ENCODE results near the gene RAPH1.

The RAPH1 gene

GRCh38 chr2:203535078-203535783, at the start of gene RAPH1:
Gene RAPH1, minus strand, starts transcription at chr2:203535301. Its CDS starts 39,948 bp downstream, at chr2:203495353.
- peak; percentile 23 for DNase-seq (ENCODE audit: low read depth)

- DNase-seq (ENCODE audit: low read depth), result no peak
Observed at GRCh38 chr2:203584784-203585183, 49.7 kb upstream of the RAPH1 start.

GRCh38 chr2:203583701-203584100, 48.6 kb upstream of the RAPH1 start:
- no peak for DNase-seq (ENCODE audit: low read depth)

- DNase-seq (ENCODE audit: low read depth), result no peak
Observed at GRCh38 chr2:203583084-203583695, 48.1 kb upstream of the RAPH1 start.

GRCh38 chr2:203582468-203582867, 47.4 kb upstream of the RAPH1 start:
- DNase-seq (ENCODE audit: low read depth), result no peak

- DNase-seq (ENCODE audit: low read depth), result no peak
Observed at GRCh38 chr2:203580844-203581243, 45.7 kb upstream of the RAPH1 start.

GRCh38 chr2:203579730-203580129, 44.6 kb upstream of the RAPH1 start:
- DNase-seq (ENCODE audit: low read depth), result no peak

GRCh38 chr2:203578759-203579643, 43.9 kb upstream of the RAPH1 start:
- no peak for DNase-seq (ENCODE audit: low read depth)

GRCh38 chr2:203574824-203575223, 39.7 kb upstream of the RAPH1 start:
- no peak for DNase-seq (ENCODE audit: low read depth)

GRCh38 chr2:203572316-203572715, 37.2 kb upstream of the RAPH1 start:
- DNase-seq (ENCODE audit: low read depth), result no peak

- no peak for DNase-seq (ENCODE audit: low read depth)
Observed at GRCh38 chr2:203569677-203570316, 34.7 kb upstream of the RAPH1 start.

GRCh38 chr2:203567691-203568090, 32.6 kb upstream of the RAPH1 start:
- DNase-seq (ENCODE audit: low read depth), result no peak

GRCh38 chr2:203566161-203566560, 31.1 kb upstream of the RAPH1 start:
- no peak for DNase-seq (ENCODE audit: low read depth)

- DNase-seq (ENCODE audit: low read depth), result no peak
Observed at GRCh38 chr2:203565076-203565475, 30.0 kb upstream of the RAPH1 start.

- DNase-seq (ENCODE audit: low read depth), result no peak
Observed at GRCh38 chr2:203562268-203562667, 27.2 kb upstream of the RAPH1 start.

- DNase-seq (ENCODE audit: low read depth), result no peak
Observed at GRCh38 chr2:203559641-203560040, 24.5 kb upstream of the RAPH1 start.

GRCh38 chr2:203553784-203554183, 18.7 kb upstream of the RAPH1 start:
- no peak for DNase-seq (ENCODE audit: low read depth)

GRCh38 chr2:203551778-203552177, 16.7 kb upstream of the RAPH1 start:
- no peak for DNase-seq (ENCODE audit: low read depth)

GRCh38 chr2:203550266-203550665, 15.2 kb upstream of the RAPH1 start:
- no peak for DNase-seq (ENCODE audit: low read depth)

GRCh38 chr2:203549406-203549805, 14.3 kb upstream of the RAPH1 start:
- no peak for DNase-seq (ENCODE audit: low read depth)

GRCh38 chr2:203548887-203549286, 13.8 kb upstream of the RAPH1 start:
- no peak for DNase-seq (ENCODE audit: low read depth)

GRCh38 chr2:203547356-203547755, 12.3 kb upstream of the RAPH1 start:
- DNase-seq (ENCODE audit: low read depth), result no peak
